WTC11 (cell line): ENCODE measurements around the gene BTBD2. TPM values are rescaled to one million over a fixed set of nuclear protein-coding genes. Genes with fewer than 3 reads are reported as not detected.

Experiments
- ATAC-seq: fragments of 200-7000 bp; cut with Tn5 transposase; 2 replicates; pipeline ENCODE4 v1.10.0; 2021; ENCODE audit warnings: mild to moderate bottlenecking, moderate library complexity
- CTCF ChIA-PET: fragments of 300-600 bp; sonication (Branson Sonifier 250); formaldehyde crosslinking; loops from one replicate; lab custom pipeline; 2021; ENCODE audit warnings: antibody characterized with exemption; lab: Charles Lee
- POLR2A ChIA-PET: fragments of 350-600 bp; sonication (Branson Sonifier 250); formaldehyde crosslinking; loops from one replicate; lab custom pipeline; 2021; ENCODE audit warnings: antibody characterized with exemption; lab: Charles Lee
- DNase-seq: peaks from one replicate; pipeline ENCODE4 v3.0.0; 2021; ENCODE audit warnings: low spot score
- H3K27ac Mint-ChIP-seq: 2 replicates; pipeline ENCODE4 v1.8.0; 2021; ENCODE audit warnings: mixed read lengths
- H3K27me3 Mint-ChIP-seq: 2 replicates; pipeline ENCODE4 v1.8.0; 2021; ENCODE audit warnings: low read depth, mild to moderate bottlenecking, moderate library complexity, mixed read lengths
- H3K36me3 Mint-ChIP-seq: 2 replicates; pipeline ENCODE4 v1.8.0; 2021; ENCODE audit warnings: mixed read lengths
- H3K4me1 Mint-ChIP-seq: 2 replicates; pipeline ENCODE4 v1.8.0; 2022; ENCODE audit warnings: mixed read lengths
- H3K4me3 Mint-ChIP-seq: 2 replicates; pipeline ENCODE4 v1.8.0; 2021; ENCODE audit warnings: mild to moderate bottlenecking, moderate library complexity, mixed read lengths
- H3K9me3 Mint-ChIP-seq: 2 replicates; pipeline ENCODE4 v1.8.0; 2021; ENCODE audit warnings: mixed read lengths
- CBFB ChIP-seq: sonication (generic); formaldehyde crosslinking; IDR thresholded peaks from 2 replicates; pipeline ENCODE4 v1.8.1; 2022; ENCODE audit warnings: mild to moderate bottlenecking, low read depth, missing genetic modification reagents
- GABPB1 ChIP-seq: sonication (generic); formaldehyde crosslinking; IDR thresholded peaks from 2 replicates; pipeline ENCODE4 v1.8.1; 2023; ENCODE audit warnings: mild to moderate bottlenecking, missing genetic modification reagents
- HMGA2 ChIP-seq: fragments of 250-450 bp; sonication (Bioruptor Pico); IDR thresholded peaks from 2 replicates; pipeline ENCODE4 v1.4.0; 2021; ENCODE audit warnings: mild to moderate bottlenecking, moderate library complexity
- JAZF1 ChIP-seq: fragments of 250-450 bp; sonication (Bioruptor Pico); IDR thresholded peaks from 2 replicates; pipeline ENCODE4 v1.9.0; 2021; ENCODE audit warnings: moderate library complexity, mild to moderate bottlenecking, inconsistent platforms
- JUN ChIP-seq: sonication (generic); formaldehyde crosslinking; IDR thresholded peaks from 2 replicates; pipeline ENCODE4 v1.8.0; 2023; ENCODE audit warnings: mild to moderate bottlenecking, missing genetic modification reagents
- NFYB ChIP-seq: sonication (generic); formaldehyde crosslinking; conservative IDR thresholded peaks from 2 replicates; pipeline ENCODE4 v1.8.0; 2022; ENCODE audit warnings: low read depth, missing genetic modification reagents
- NR3C1 ChIP-seq: sonication (generic); formaldehyde crosslinking; conservative IDR thresholded peaks from 2 replicates; pipeline ENCODE4 v1.8.1; 2023; ENCODE audit warnings: low read depth, mild to moderate bottlenecking, missing genetic modification reagents
- OVOL2 ChIP-seq: fragments of 250-450 bp; sonication (Bioruptor Pico); IDR thresholded peaks from 2 replicates; pipeline ENCODE4 v1.9.0; 2021; ENCODE audit warnings: mild to moderate bottlenecking, borderline replicate concordance
- RORB ChIP-seq: fragments of 250-450 bp; sonication (Bioruptor Pico); IDR thresholded peaks from 2 replicates; pipeline ENCODE4 v1.9.0; 2021; ENCODE audit warnings: mild to moderate bottlenecking
- SMAD3 ChIP-seq: sonication (generic); formaldehyde crosslinking; IDR thresholded peaks from 2 replicates; pipeline ENCODE4 v1.8.0; 2022; ENCODE audit warnings: missing genetic modification reagents, mild to moderate bottlenecking, borderline replicate concordance
- TCF7 ChIP-seq: sonication (generic); formaldehyde crosslinking; IDR thresholded peaks from 2 replicates; pipeline ENCODE4 v1.8.0; 2022; ENCODE audit warnings: mild to moderate bottlenecking, low read depth, missing genetic modification reagents, moderate library complexity
- TP53 ChIP-seq: sonication (generic); formaldehyde crosslinking; IDR thresholded peaks from 2 replicates; pipeline ENCODE4 v1.8.1; 2023; ENCODE audit warnings: mild to moderate bottlenecking, missing genetic modification reagents
- total RNA-seq: library from RNA; stranded (reverse); gene quantifications from 3 replicates; pipeline ENCODE4 v1.2.3, GENCODE V29; 2021
- TF ChIP-seq, protein P1 (sequence below): sonication (generic); formaldehyde crosslinking; IDR thresholded peaks from 2 replicates; pipeline ENCODE4 v1.8.0; 2022; ENCODE audit warnings: mild to moderate bottlenecking, missing genetic modification reagents
- TF ChIP-seq, protein P2 (sequence below): fragments of 250-450 bp; sonication (Bioruptor Pico); IDR thresholded peaks from 2 replicates; pipeline ENCODE4 v1.9.0; 2021; ENCODE audit warnings: mild to moderate bottlenecking
- TF ChIP-seq, protein P3 (sequence below): sonication (generic); formaldehyde crosslinking; IDR thresholded peaks from 2 replicates; pipeline ENCODE4 v1.8.1; 2022; ENCODE audit warnings: mild to moderate bottlenecking, moderate library complexity, missing genetic modification reagents
- TF ChIP-seq, protein P4 (sequence below): sonication (generic); formaldehyde crosslinking; IDR thresholded peaks from 2 replicates; pipeline ENCODE4 v1.8.0; 2022; ENCODE audit warnings: mild to moderate bottlenecking, missing genetic modification reagents
- TF ChIP-seq, protein P5 (sequence below): sonication (generic); formaldehyde crosslinking; IDR thresholded peaks from 2 replicates; pipeline ENCODE4 v1.8.1; 2023; ENCODE audit warnings: mild to moderate bottlenecking, missing genetic modification reagents, moderate library complexity
- TF ChIP-seq, protein P6 (sequence below): sonication (generic); formaldehyde crosslinking; IDR thresholded peaks from 2 replicates; pipeline ENCODE4 v1.8.1; 2023; ENCODE audit warnings: mild to moderate bottlenecking, missing genetic modification reagents
- TF ChIP-seq, protein P7 (sequence below): fragments of 250-450 bp; sonication (Bioruptor Pico); IDR thresholded peaks from 2 replicates; pipeline ENCODE4 v1.9.0; 2021; ENCODE audit warnings: mild to moderate bottlenecking, borderline replicate concordance

BTBD2 gene
- total RNA-seq, 1 experiment from 2014 or later = 106 TPM

DNA sequence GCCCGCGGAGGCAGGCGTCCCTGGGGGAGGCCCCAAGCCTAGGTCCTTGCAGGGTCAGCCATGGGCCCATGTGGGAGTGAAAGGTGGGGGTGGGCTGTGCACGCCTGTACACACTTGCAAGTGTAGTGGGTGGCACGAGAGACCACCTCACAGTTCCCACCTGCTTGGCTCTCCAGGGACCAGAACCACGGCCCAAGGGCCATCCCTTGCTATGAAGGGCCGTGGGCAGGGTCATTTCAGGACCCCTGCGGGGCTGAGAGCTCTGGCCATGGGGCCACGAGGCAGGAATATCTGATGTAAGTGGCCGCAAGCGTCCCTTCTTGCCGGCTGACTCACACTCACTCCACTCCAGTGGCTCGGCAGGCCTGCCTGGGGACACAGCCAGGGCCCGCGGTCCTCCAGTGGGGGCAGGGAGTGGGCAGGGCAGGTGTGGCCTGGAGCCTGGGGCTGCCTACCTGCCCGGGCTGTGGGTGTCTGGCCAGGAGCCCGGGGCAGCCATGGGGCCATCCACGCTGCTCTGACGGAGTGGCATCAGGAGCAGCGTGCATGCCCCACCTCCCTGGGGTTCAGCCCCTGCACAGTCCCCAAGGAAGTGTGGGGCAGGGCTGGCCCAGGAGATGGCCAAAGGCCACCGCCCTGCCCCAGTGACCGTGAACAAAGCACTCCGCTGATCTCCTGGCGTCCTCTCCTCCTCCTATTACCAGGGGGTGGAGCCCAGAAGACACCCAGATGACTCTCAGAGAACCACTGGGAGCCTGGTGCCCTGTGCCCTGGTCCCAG lies 44.1 kb upstream of the BTBD2 start:
- Mint-ChIP-seq H3K4me1 (peaks cover 34% of the 10 kb centered on the region), H3K27me3 (no peaks in the 10 kb centered on the region), H3K36me3 (no peaks in the 10 kb centered on the region), H3K4me3 (peak overlapping the region; percentile 81), H3K27ac (peak overlapping the region; percentile 96), H3K9me3 (no peaks in the 10 kb centered on the region)
- DNase-seq (no peak), ATAC-seq (no peak)
- no peak for TF ChIP-seq OVOL2
- TF ChIP-seq, protein P1, sequence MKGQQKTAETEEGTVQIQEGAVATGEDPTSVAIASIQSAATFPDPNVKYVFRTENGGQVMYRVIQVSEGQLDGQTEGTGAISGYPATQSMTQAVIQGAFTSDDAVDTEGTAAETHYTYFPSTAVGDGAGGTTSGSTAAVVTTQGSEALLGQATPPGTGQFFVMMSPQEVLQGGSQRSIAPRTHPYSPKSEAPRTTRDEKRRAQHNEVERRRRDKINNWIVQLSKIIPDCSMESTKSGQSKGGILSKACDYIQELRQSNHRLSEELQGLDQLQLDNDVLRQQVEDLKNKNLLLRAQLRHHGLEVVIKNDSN (CRISPR knock-in tag) = no peak
- TF ChIP-seq GABPB1 (CRISPR knock-in tag) = peak; percentile 99
- TF ChIP-seq CBFB (CRISPR knock-in tag) = no peak
- POLR2A ChIA-PET = interaction anchor here (0.6 to 1.6 kb wide), 2 partner anchors 8 to 78 kb away, joined by 3 to 5 read pairs; partner anchors contain the start of gene MKNK2
- CTCF ChIA-PET = interaction anchor here (0.6 to 1.2 kb wide), 4 partner anchors 8 to 195 kb away, joined by 3 to 8 read pairs (median 3); no protein-coding TSS in a partner anchor

DNA sequence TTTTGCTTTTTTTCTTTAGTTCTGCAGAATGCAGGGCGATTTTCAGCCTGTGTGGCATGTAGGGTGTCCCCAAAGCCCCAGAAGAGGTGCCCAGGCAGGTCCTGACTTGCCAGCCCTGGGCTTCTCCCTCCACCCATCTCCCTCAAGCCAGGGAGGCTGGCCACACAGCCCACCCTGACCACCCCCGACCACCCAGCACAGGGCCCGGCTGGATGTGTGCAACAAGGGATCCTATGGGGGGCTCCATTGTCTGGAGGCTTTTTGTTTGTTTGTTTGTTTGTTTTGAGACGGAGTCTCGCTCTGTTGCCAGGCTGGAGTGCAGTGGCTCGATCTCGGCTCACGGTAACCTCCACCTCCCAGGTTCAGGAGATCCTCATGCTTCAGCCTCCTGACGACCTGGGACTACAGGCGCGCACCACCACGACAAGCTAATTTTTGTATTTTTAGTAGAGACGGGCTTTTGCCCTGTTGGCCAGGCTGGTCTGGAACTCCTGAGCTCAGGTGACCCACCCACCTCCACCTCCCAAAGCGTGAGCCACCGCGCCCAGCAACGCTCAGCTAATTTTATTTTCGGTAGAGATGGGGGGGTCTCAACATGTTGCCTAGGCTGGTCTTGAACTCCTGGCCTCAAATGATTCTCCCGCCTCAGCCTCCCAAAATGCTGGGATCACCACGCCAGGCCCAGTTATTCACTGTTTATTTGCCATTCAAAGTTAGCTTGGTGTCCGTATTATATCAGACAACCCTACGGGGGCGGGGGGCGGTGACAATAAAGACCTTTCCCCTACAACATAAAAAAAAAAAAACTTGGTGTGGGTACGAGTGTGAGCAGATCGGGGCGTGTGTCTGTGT lies 43.3 kb upstream of the BTBD2 start:
- DNase-seq (no peak), ATAC-seq (no peak)
- TF ChIP-seq JUN (CRISPR knock-in tag) = no peak
- TF ChIP-seq, protein P2, sequence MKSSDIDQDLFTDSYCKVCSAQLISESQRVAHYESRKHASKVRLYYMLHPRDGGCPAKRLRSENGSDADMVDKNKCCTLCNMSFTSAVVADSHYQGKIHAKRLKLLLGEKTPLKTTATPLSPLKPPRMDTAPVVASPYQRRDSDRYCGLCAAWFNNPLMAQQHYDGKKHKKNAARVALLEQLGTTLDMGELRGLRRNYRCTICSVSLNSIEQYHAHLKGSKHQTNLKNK (CRISPR knock-in tag) = no peak
- TF ChIP-seq, protein P3, sequence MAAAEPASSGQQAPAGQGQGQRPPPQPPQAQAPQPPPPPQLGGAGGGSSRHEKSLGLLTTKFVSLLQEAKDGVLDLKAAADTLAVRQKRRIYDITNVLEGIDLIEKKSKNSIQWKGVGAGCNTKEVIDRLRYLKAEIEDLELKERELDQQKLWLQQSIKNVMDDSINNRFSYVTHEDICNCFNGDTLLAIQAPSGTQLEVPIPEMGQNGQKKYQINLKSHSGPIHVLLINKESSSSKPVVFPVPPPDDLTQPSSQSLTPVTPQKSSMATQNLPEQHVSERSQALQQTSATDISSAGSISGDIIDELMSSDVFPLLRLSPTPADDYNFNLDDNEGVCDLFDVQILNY (CRISPR knock-in tag) = no peak
- no peak for TF ChIP-seq SMAD3
- TF ChIP-seq RORB (CRISPR knock-in tag) = no peak
- no peak for TF ChIP-seq NR3C1
- TF ChIP-seq, protein P1 (CRISPR knock-in tag) = no peak
- TF ChIP-seq TCF7 (CRISPR knock-in tag) = no peak
- TF ChIP-seq NFYB (CRISPR knock-in tag) = no peak
- TF ChIP-seq, protein P4, sequence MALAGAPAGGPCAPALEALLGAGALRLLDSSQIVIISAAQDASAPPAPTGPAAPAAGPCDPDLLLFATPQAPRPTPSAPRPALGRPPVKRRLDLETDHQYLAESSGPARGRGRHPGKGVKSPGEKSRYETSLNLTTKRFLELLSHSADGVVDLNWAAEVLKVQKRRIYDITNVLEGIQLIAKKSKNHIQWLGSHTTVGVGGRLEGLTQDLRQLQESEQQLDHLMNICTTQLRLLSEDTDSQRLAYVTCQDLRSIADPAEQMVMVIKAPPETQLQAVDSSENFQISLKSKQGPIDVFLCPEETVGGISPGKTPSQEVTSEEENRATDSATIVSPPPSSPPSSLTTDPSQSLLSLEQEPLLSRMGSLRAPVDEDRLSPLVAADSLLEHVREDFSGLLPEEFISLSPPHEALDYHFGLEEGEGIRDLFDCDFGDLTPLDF (CRISPR knock-in tag) = no peak
- TF ChIP-seq, protein P5, sequence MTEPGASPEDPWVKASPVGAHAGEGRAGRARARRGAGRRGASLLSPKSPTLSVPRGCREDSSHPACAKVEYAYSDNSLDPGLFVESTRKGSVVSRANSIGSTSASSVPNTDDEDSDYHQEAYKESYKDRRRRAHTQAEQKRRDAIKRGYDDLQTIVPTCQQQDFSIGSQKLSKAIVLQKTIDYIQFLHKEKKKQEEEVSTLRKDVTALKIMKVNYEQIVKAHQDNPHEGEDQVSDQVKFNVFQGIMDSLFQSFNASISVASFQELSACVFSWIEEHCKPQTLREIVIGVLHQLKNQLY (CRISPR knock-in tag) = no peak
- no peak for TF ChIP-seq OVOL2
- TF ChIP-seq, protein P6, sequence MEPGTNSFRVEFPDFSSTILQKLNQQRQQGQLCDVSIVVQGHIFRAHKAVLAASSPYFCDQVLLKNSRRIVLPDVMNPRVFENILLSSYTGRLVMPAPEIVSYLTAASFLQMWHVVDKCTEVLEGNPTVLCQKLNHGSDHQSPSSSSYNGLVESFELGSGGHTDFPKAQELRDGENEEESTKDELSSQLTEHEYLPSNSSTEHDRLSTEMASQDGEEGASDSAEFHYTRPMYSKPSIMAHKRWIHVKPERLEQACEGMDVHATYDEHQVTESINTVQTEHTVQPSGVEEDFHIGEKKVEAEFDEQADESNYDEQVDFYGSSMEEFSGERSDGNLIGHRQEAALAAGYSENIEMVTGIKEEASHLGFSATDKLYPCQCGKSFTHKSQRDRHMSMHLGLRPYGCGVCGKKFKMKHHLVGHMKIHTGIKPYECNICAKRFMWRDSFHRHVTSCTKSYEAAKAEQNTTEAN (CRISPR knock-in tag) = no peak
- TF ChIP-seq JAZF1 (CRISPR knock-in tag) = no peak
- TF ChIP-seq, protein P7, sequence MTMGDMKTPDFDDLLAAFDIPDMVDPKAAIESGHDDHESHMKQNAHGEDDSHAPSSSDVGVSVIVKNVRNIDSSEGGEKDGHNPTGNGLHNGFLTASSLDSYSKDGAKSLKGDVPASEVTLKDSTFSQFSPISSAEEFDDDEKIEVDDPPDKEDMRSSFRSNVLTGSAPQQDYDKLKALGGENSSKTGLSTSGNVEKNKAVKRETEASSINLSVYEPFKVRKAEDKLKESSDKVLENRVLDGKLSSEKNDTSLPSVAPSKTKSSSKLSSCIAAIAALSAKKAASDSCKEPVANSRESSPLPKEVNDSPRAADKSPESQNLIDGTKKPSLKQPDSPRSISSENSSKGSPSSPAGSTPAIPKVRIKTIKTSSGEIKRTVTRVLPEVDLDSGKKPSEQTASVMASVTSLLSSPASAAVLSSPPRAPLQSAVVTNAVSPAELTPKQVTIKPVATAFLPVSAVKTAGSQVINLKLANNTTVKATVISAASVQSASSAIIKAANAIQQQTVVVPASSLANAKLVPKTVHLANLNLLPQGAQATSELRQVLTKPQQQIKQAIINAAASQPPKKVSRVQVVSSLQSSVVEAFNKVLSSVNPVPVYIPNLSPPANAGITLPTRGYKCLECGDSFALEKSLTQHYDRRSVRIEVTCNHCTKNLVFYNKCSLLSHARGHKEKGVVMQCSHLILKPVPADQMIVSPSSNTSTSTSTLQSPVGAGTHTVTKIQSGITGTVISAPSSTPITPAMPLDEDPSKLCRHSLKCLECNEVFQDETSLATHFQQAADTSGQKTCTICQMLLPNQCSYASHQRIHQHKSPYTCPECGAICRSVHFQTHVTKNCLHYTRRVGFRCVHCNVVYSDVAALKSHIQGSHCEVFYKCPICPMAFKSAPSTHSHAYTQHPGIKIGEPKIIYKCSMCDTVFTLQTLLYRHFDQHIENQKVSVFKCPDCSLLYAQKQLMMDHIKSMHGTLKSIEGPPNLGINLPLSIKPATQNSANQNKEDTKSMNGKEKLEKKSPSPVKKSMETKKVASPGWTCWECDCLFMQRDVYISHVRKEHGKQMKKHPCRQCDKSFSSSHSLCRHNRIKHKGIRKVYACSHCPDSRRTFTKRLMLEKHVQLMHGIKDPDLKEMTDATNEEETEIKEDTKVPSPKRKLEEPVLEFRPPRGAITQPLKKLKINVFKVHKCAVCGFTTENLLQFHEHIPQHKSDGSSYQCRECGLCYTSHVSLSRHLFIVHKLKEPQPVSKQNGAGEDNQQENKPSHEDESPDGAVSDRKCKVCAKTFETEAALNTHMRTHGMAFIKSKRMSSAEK (CRISPR knock-in tag) = no peak
- no peak for TF ChIP-seq TP53 (CRISPR knock-in tag)
- no peak for TF ChIP-seq HMGA2
- POLR2A ChIA-PET = interaction anchor here (0.6 to 1.1 kb wide), 2 partner anchors 16 to 79 kb away, joined by 3 to 5 read pairs; no protein-coding TSS in a partner anchor
- CTCF ChIA-PET = interaction anchor here (1.0 to 1.2 kb wide), 4 partner anchors 17 to 194 kb away, joined by 3 to 8 read pairs (median 4); partner anchors contain the start of gene MOB3A
- no peaks in the 10 kb centered on the region for H3K36me3 Mint-ChIP-seq
- no peak overlapping the region for H3K4me3 Mint-ChIP-seq
- peaks cover 34% of the 10 kb centered on the region for H3K4me1 Mint-ChIP-seq
- no peaks in the 10 kb centered on the region for H3K9me3 Mint-ChIP-seq
- H3K27me3 Mint-ChIP-seq = no peaks in the 10 kb centered on the region
- H3K27ac Mint-ChIP-seq = peak overlapping the region; percentile 80
